H9 (cell line): ENCODE data around the gene CSTF1. TPM values are rescaled to one million over a fixed set of nuclear protein-coding genes. Genes with fewer than 3 reads are reported as not detected.

Source experiments
- DNase-seq: peaks from one replicate; pipeline ENCODE4 v3.0.0-alpha.2; 2017
- H2AFZ ChIP-seq: one replicate; pipeline ENCODE4 v1.6.1; 2013; ENCODE audit warnings: mild to moderate bottlenecking, low read length, control low read depth, moderate library complexity
- H2AK5ac ChIP-seq: 2 replicates; pipeline ENCODE4 v1.6.1; 2013; ENCODE audit warnings: low read length, control low read depth, mixed read lengths; ENCODE audit not compliant: insufficient read length
- H2BK120ac ChIP-seq: one replicate; pipeline ENCODE4 v1.6.1; 2013; ENCODE audit warnings: low read depth, mild to moderate bottlenecking, low read length, control low read depth, inconsistent platforms; ENCODE audit not compliant: poor library complexity, severe bottlenecking
- H2BK12ac ChIP-seq: 2 replicates; pipeline ENCODE4 v1.6.1; 2013; ENCODE audit warnings: low read length, control low read depth, mixed read lengths, low read depth; ENCODE audit not compliant: insufficient read length
- H2BK15ac ChIP-seq: 2 replicates; pipeline ENCODE4 v1.6.1; 2013; ENCODE audit warnings: low read depth, low read length, control low read depth
- H2BK20ac ChIP-seq: one replicate; pipeline ENCODE4 v1.6.1; 2013; ENCODE audit warnings: low read depth, mild to moderate bottlenecking, low read length, control low read depth, inconsistent platforms; ENCODE audit not compliant: poor library complexity, severe bottlenecking
- H2BK5ac ChIP-seq: 2 replicates; pipeline ENCODE4 v1.6.1; 2013; ENCODE audit warnings: low read length, control low read depth, mixed read lengths; ENCODE audit not compliant: insufficient read length
- H3K14ac ChIP-seq: 2 replicates; pipeline ENCODE4 v1.6.1; 2013; ENCODE audit warnings: low read length, control low read depth; ENCODE audit not compliant: insufficient read depth
- H3K18ac ChIP-seq: 2 replicates; pipeline ENCODE4 v1.6.1; 2013; ENCODE audit warnings: low read depth, mild to moderate bottlenecking, mixed read lengths, low read length, control low read depth; ENCODE audit not compliant: insufficient read length
- H3K23ac ChIP-seq: 2 replicates; pipeline ENCODE4 v1.6.1; 2013; ENCODE audit warnings: low read length, control low read depth, mixed read lengths, low read depth; ENCODE audit not compliant: insufficient read length
- H3K23me2 ChIP-seq: 2 replicates; pipeline ENCODE4 v1.6.1; 2013; ENCODE audit warnings: low read depth, mild to moderate bottlenecking, mixed read lengths, low read length, control low read depth; ENCODE audit not compliant: insufficient read length, poor library complexity, severe bottlenecking
- H3K27ac ChIP-seq: 2 replicates; pipeline ENCODE4 v1.5.1; 2013; ENCODE audit warnings: low read length, control low read depth, mixed read lengths, low read depth; ENCODE audit not compliant: insufficient read length
- H3K27me3 ChIP-seq: 2 replicates; pipeline ENCODE4 v1.6.1; 2013; ENCODE audit warnings: low read length, control low read depth, inconsistent platforms; ENCODE audit not compliant: insufficient read depth
- H3K4ac ChIP-seq: 2 replicates; pipeline ENCODE4 v1.6.1; 2013; ENCODE audit warnings: low read depth, mild to moderate bottlenecking, control low read depth, inconsistent platforms, low read length, moderate library complexity
- H3K4me1 ChIP-seq: 2 replicates; pipeline ENCODE4 v1.6.1; 2013; ENCODE audit warnings: low read length, control low read depth, inconsistent platforms; ENCODE audit not compliant: insufficient read depth
- H3K4me2 ChIP-seq: 2 replicates; pipeline ENCODE4 v1.6.1; 2013; ENCODE audit warnings: low read length, control low read depth, mixed read lengths; ENCODE audit not compliant: insufficient read length, insufficient read depth
- H3K56ac ChIP-seq: 2 replicates; pipeline ENCODE4 v1.6.1; 2013; ENCODE audit warnings: low read depth, mild to moderate bottlenecking, mixed read lengths, low read length, control low read depth; ENCODE audit not compliant: insufficient read length
- H3K79me1 ChIP-seq: 2 replicates; pipeline ENCODE4 v1.6.1; 2013; ENCODE audit warnings: low read depth, mild to moderate bottlenecking, moderate library complexity, low read length, control low read depth, inconsistent platforms; ENCODE audit not compliant: insufficient read depth, poor library complexity, severe bottlenecking
- H3K79me2 ChIP-seq: 2 replicates; pipeline ENCODE4 v1.6.1; 2013; ENCODE audit warnings: low read length, control low read depth, inconsistent platforms; ENCODE audit not compliant: insufficient read depth
- H3K9ac ChIP-seq: 2 replicates; pipeline ENCODE4 v1.6.1; 2013; ENCODE audit warnings: low read length, control low read depth, mixed read lengths; ENCODE audit not compliant: insufficient read length; ENCODE audit errors: extremely low read depth
- H3K9me3 ChIP-seq: one replicate; pipeline ENCODE4 v1.6.1; 2013; ENCODE audit warnings: low read depth, low read length, inconsistent platforms; ENCODE audit not compliant: control insufficient read depth
- H3T11ph ChIP-seq: one replicate; pipeline ENCODE4 v1.6.1; 2013; ENCODE audit warnings: mild to moderate bottlenecking, low read length, control low read depth, inconsistent platforms
- H4K20me1 ChIP-seq: one replicate; pipeline ENCODE4 v1.6.1; 2013; ENCODE audit not compliant: control insufficient read depth, insufficient read length, insufficient read depth
- H4K5ac ChIP-seq: 2 replicates; pipeline ENCODE4 v1.6.1; 2013; ENCODE audit warnings: low read depth, mild to moderate bottlenecking, mixed read lengths, low read length, control low read depth; ENCODE audit not compliant: insufficient read length
- H4K8ac ChIP-seq: replicated peaks from 2 replicates; pipeline ENCODE4 v1.6.1; 2013; ENCODE audit warnings: low read length, control low read depth, mixed read lengths, low read depth; ENCODE audit not compliant: insufficient read length
- H4K91ac ChIP-seq: 2 replicates; pipeline ENCODE4 v1.6.1; 2013; ENCODE audit warnings: low read depth, mild to moderate bottlenecking, moderate library complexity, mixed read lengths, low read length, control low read depth; ENCODE audit not compliant: insufficient read length
- H3K27ac Mint-ChIP-seq, 3 experiments: 2 replicates in 2 of 3; 3 replicates in 1 of 3; pipeline ENCODE4 v1.8.0; 2020 to 2021; ENCODE audit warnings: mixed read lengths in 3 of 3, mild to moderate bottlenecking in 1 of 3, moderate library complexity in 1 of 3
- H3K27me3 Mint-ChIP-seq: 2 replicates; pipeline ENCODE4 v1.8.0; 2021; ENCODE audit warnings: low read depth, mild to moderate bottlenecking, moderate library complexity, mixed read lengths
- H3K36me3 Mint-ChIP-seq, 3 experiments: 2 replicates in 2 of 3; 3 replicates in 1 of 3; pipeline ENCODE4 v1.8.0; 2020 to 2021; ENCODE audit warnings: low read depth in 3 of 3, mixed read lengths in 3 of 3; ENCODE audit not compliant: insufficient read depth in 1 of 3
- H3K4me1 Mint-ChIP-seq, 2 experiments: 2 replicates each; pipeline ENCODE4 v1.8.0; 2020; ENCODE audit warnings: mixed read lengths in 2 of 2
- H3K4me3 Mint-ChIP-seq, 2 experiments: 2 replicates in 1 of 2; 3 replicates in 1 of 2; pipeline ENCODE4 v1.8.0; 2020 to 2021; ENCODE audit warnings: mild to moderate bottlenecking in 2 of 2, mixed read lengths in 2 of 2, moderate library complexity in 1 of 2
- H3K9me3 Mint-ChIP-seq, 2 experiments: 2 replicates in 1 of 2; 3 replicates in 1 of 2; pipeline ENCODE4 v1.8.0; 2020; ENCODE audit warnings: mild to moderate bottlenecking in 2 of 2, mixed read lengths in 2 of 2, moderate library complexity in 1 of 2
- CTCF ChIP-seq: fragments of 200-600 bp; sonication (generic); conservative IDR thresholded peaks from 3 replicates; pipeline ENCODE4 v1.8.0; 2021; ENCODE audit warnings: antibody characterized with exemption, mild to moderate bottlenecking
- WGBS: extraction: QIAGEN DNeasy Blood & Tissue Kit; methylation state at CpG from one replicate; pipeline ENCODE4 v1.1.7; 2013; ENCODE audit warnings: missing lambda C conversion rate, low lambda C conversion rate, mixed read lengths; ENCODE audit not compliant: insufficient read length; ENCODE audit errors: extremely low coverage; 5-methylcytosine and 5-hydroxymethylcytosine counted together
- total RNA-seq: library from RNA; stranded (reverse); gene quantifications from 2 replicates; pipeline ENCODE4 v1.2.1, GENCODE V29; 2021

Gene CSTF1
- total RNA-seq, 1 experiment from 2014 or later: 72.9 TPM

- no peak overlapping the region for H2BK12ac ChIP-seq
- Mint-ChIP-seq H3K9me3 (no peaks in the 10 kb centered on the region), H3K36me3 (peaks cover 0 to 21% (median 0%) of the 10 kb centered on the region in 3 experiments; a peak in 3 of 7 replicates), H3K4me3 (no peak overlapping the region), H3K27ac (no peak overlapping the region), H3K4me1 (peaks cover 19% of the 10 kb centered on the region in 2 experiments), H3K27me3 (no peaks in the 10 kb centered on the region; the same call in 1 of the 2 replicates)
- H2AK5ac ChIP-seq: no peak overlapping the region
- H3K4me2 ChIP-seq: no peak overlapping the region
- no peak overlapping the region for H3T11ph ChIP-seq
- WGBS: no CpG with 5 or more reads among the region's 6 CpGs
- no peaks in the 10 kb centered on the region for H4K20me1 ChIP-seq
- no peak overlapping the region for H4K8ac ChIP-seq
- no peak for DNase-seq
- H3K27me3 ChIP-seq: no peaks in the 10 kb centered on the region
- H3K79me1 ChIP-seq: no peaks in the 10 kb centered on the region
- no peak overlapping the region for H2BK15ac ChIP-seq
- H3K79me2 ChIP-seq: no peaks in the 10 kb centered on the region
- no peak overlapping the region for H4K91ac ChIP-seq
- H2BK120ac ChIP-seq: no peak overlapping the region
- no peak overlapping the region for H3K14ac ChIP-seq
- no peak for TF ChIP-seq CTCF
- H3K18ac ChIP-seq: no peak overlapping the region
- peaks cover 11% of the 10 kb centered on the region for H3K23me2 ChIP-seq
- H2AFZ ChIP-seq: no peak overlapping the region
- H3K9me3 ChIP-seq: no peaks in the 10 kb centered on the region
- no peak overlapping the region for H3K9ac ChIP-seq
- H3K23ac ChIP-seq: no peak overlapping the region
- no peak overlapping the region for H4K5ac ChIP-seq
- no peak overlapping the region for H3K27ac ChIP-seq
- no peak overlapping the region for H3K4ac ChIP-seq
- H2BK5ac ChIP-seq: no peak overlapping the region
- H2BK20ac ChIP-seq: no peak overlapping the region
- no peak overlapping the region for H3K56ac ChIP-seq
- H3K4me1 ChIP-seq: no peaks in the 10 kb centered on the region
Measured at GRCh38 chr20:56363491-56363890, 29.0 kb upstream of the CSTF1 start.
